GM23338 (cell line): ENCODE measurements around the gene FFAR2. TPM values are rescaled to one million over a fixed set of nuclear protein-coding genes. Genes with fewer than 3 reads are reported as not detected.

Experiments used
- ATAC-seq: fragments of 200-7000 bp; cut with Tn5 transposase; 3 replicates; pipeline ENCODE4 v1.9.1; 2020
- DNase-seq: peaks from one replicate; pipeline ENCODE4 v3.0.0-alpha.2; 2015; ENCODE audit warnings: low spot score
- H2AFZ ChIP-seq: fragments of 200-600 bp; sonication (generic); 2 replicates; pipeline ENCODE4 v1.8.0; 2016; ENCODE audit warnings: antibody characterized with exemption, mild to moderate bottlenecking, moderate library complexity
- H3F3A ChIP-seq: fragments of 200-600 bp; sonication (generic); replicated peaks from 2 replicates; pipeline ENCODE4 v1.8.0; 2017; ENCODE audit warnings: antibody characterized with exemption, mixed run types, low read depth
- H3K27ac ChIP-seq: fragments of 200-600 bp; sonication (generic); 2 replicates; pipeline ENCODE4 v1.6.1; 2016; ENCODE audit warnings: low read depth
- H3K27me3 ChIP-seq: fragments of 200-600 bp; sonication (generic); 2 replicates; pipeline ENCODE4 v1.8.0; 2016; ENCODE audit warnings: mild to moderate bottlenecking, mixed run types, moderate library complexity; ENCODE audit not compliant: insufficient read depth
- H3K36me3 ChIP-seq: fragments of 200-600 bp; sonication (generic); 2 replicates; pipeline ENCODE4 v1.8.0; 2016; ENCODE audit warnings: mild to moderate bottlenecking; ENCODE audit not compliant: insufficient read depth
- H3K4me1 ChIP-seq: fragments of 200-600 bp; sonication (generic); 2 replicates; pipeline ENCODE4 v1.8.0; 2016; ENCODE audit warnings: mild to moderate bottlenecking, moderate library complexity; ENCODE audit not compliant: insufficient read depth
- H3K4me2 ChIP-seq: fragments of 200-600 bp; sonication (generic); 2 replicates; pipeline ENCODE4 v1.7.1; 2017; ENCODE audit warnings: mixed run types
- H3K4me3 ChIP-seq: fragments of 200-600 bp; sonication (generic); 2 replicates; pipeline ENCODE4 v1.6.1; 2016; ENCODE audit warnings: mixed run types
- H3K79me2 ChIP-seq: fragments of 200-600 bp; sonication (generic); replicated peaks from 2 replicates; pipeline ENCODE4 v1.8.0; 2017; ENCODE audit warnings: mild to moderate bottlenecking; ENCODE audit not compliant: insufficient read depth
- H3K9me2 ChIP-seq: fragments of 200-600 bp; sonication (generic); 2 replicates; pipeline ENCODE4 v1.8.0; 2017; ENCODE audit not compliant: insufficient read depth
- H4K20me1 ChIP-seq: fragments of 200-600 bp; sonication (generic); replicated peaks from 2 replicates; pipeline ENCODE4 v1.8.0; 2017; ENCODE audit warnings: mild to moderate bottlenecking; ENCODE audit not compliant: insufficient read depth
- H3K27ac Mint-ChIP-seq: 2 replicates; pipeline ENCODE4 v1.8.0; 2020; ENCODE audit warnings: inconsistent platforms, mild to moderate bottlenecking, moderate library complexity, mixed read lengths
- H3K27me3 Mint-ChIP-seq: 3 replicates; pipeline ENCODE4 v1.8.0; 2022; ENCODE audit warnings: low read depth, mild to moderate bottlenecking, moderate library complexity, mixed read lengths, inconsistent platforms; ENCODE audit not compliant: insufficient read depth, poor library complexity
- H3K36me3 Mint-ChIP-seq: 3 replicates; pipeline ENCODE4 v1.8.0; 2021; ENCODE audit warnings: low read depth, mild to moderate bottlenecking, inconsistent platforms, moderate library complexity, mixed read lengths
- H3K4me1 Mint-ChIP-seq: 3 replicates; pipeline ENCODE4 v1.8.0; 2020; ENCODE audit warnings: mild to moderate bottlenecking, inconsistent platforms, mixed read lengths
- H3K4me3 Mint-ChIP-seq: 3 replicates; pipeline ENCODE4 v1.8.0; 2021; ENCODE audit warnings: moderate library complexity, mild to moderate bottlenecking, inconsistent platforms, mixed read lengths
- H3K9me3 Mint-ChIP-seq: 3 replicates; pipeline ENCODE4 v1.8.0; 2020; ENCODE audit warnings: moderate library complexity, mild to moderate bottlenecking, inconsistent platforms, mixed read lengths
- CREB1 ChIP-seq: fragments of 250-450 bp; sonication (Bioruptor Pico); IDR thresholded peaks from 2 replicates; pipeline ENCODE4 v1.5.0; 2020; ENCODE audit warnings: low read depth, mild to moderate bottlenecking, moderate library complexity
- EZH2phosphoT487 ChIP-seq: fragments of 200-600 bp; sonication (generic); IDR thresholded peaks from one replicate; pipeline ENCODE4 v1.8.1; 2018; ENCODE audit warnings: antibody characterized with exemption; ENCODE audit not compliant: unreplicated experiment
- JUNB ChIP-seq: IDR thresholded peaks from one replicate; pipeline ENCODE4 v1.6.1; 2016; ENCODE audit warnings: antibody characterized with exemption; ENCODE audit not compliant: unreplicated experiment
- NANOG ChIP-seq: IDR thresholded peaks from 2 replicates; pipeline ENCODE4 v1.6.1; 2016; ENCODE audit warnings: antibody characterized with exemption, borderline replicate concordance
- POLR2AphosphoS5 ChIP-seq: IDR thresholded peaks from 2 replicates; pipeline ENCODE4 v1.6.1; 2016; ENCODE audit warnings: antibody characterized with exemption, low read depth
- ZNF114 ChIP-seq: fragments of 250-450 bp; sonication (Bioruptor Pico); IDR thresholded peaks from 2 replicates; pipeline ENCODE4 v1.5.0; 2020; ENCODE audit warnings: mild to moderate bottlenecking, moderate library complexity
- polyA plus RNA-seq: library from polyadenylated mRNA; unstranded; fragments of >200 nt; fragmentation: Nextera tagmentation; extraction: Ambion mirVana; gene quantifications from 2 replicates; pipeline ENCODE4 v1.2.1, GENCODE V29; 2016
- total RNA-seq: library from RNA; depleted of rRNA; stranded (reverse); fragments of >200 nt; shearing (Covaris generic); gene quantifications from 2 replicates; pipeline ENCODE4 v1.2.3, GENCODE V29; 2014
- TF ChIP-seq, protein P1 (sequence below), 2 experiments: fragments of 200-600 bp in 1 of 2; sonication (generic) in 1 of 2; conservative IDR thresholded peaks; 2 replicates each; pipeline versions ENCODE4 v1.5.1 to v1.6.1; 2016 to 2017; ENCODE audit warnings: antibody characterized with exemption in 2 of 2, low read depth in 2 of 2, mild to moderate bottlenecking in 2 of 2, moderate library complexity in 1 of 2
- TF ChIP-seq, protein P2 (sequence below): fragments of 250-450 bp; sonication (Bioruptor Pico); IDR thresholded peaks from 2 replicates; pipeline ENCODE4 v1.5.0; 2020; ENCODE audit warnings: mild to moderate bottlenecking, moderate library complexity

Gene FFAR2
- total and polyA plus RNA-seq, 2 experiments from 2014 or later, result not detected

DNA sequence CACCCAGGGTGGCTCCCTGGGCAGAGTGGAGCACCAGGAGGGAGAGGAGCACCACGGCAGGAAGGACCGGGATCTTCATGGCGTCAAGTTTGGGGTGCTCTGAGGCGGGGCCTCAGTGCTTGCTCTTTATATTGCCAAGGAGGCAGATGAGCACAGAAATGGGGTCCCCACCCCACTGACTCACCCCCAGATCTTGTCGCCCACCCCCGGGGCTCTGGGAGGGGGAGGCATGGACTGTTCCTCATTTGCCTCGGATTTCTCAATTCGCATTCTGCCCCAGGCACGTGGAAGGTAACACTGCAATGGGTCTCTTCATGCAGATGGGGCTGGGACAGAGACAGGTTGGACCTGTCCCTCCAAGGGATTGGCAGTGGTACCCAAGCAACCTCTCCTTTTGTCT is 42.3 kb downstream of the FFAR2 start, which contains the start of gene KRTDAP (continued):
- TF ChIP-seq, protein P1, sequence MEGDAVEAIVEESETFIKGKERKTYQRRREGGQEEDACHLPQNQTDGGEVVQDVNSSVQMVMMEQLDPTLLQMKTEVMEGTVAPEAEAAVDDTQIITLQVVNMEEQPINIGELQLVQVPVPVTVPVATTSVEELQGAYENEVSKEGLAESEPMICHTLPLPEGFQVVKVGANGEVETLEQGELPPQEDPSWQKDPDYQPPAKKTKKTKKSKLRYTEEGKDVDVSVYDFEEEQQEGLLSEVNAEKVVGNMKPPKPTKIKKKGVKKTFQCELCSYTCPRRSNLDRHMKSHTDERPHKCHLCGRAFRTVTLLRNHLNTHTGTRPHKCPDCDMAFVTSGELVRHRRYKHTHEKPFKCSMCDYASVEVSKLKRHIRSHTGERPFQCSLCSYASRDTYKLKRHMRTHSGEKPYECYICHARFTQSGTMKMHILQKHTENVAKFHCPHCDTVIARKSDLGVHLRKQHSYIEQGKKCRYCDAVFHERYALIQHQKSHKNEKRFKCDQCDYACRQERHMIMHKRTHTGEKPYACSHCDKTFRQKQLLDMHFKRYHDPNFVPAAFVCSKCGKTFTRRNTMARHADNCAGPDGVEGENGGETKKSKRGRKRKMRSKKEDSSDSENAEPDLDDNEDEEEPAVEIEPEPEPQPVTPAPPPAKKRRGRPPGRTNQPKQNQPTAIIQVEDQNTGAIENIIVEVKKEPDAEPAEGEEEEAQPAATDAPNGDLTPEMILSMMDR (conservative IDR thresholded peaks at IDR 0.05; ENCODE audit: low read depth in 2 of 2), result no peak
- TF ChIP-seq NANOG (no peak), ZNF114 (CRISPR knock-in tag) (no peak)

DNA sequence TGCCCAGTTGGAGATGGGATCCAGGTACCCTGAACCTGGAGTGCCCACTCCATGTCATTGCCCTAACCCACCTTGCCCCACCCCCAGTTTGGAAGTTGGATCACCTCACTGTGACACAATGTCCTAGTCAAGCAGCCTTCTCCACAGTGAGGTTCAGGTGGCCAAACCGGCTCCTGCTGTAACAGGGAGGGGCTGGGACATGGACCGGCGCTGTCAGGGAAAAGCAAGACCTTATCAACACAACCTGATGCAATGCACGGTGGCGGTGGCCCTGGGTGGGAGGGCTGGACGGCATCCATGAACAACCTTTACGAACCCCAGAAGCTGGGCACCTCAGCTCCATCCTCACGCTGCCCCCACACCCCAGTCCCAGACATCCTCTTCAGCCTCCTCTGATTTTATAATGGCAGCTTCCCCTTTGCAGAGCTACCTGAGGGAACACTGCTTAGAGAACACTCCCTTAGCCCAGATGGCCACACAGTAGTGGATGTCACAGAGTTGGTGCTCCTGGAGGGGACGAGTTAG is 43.8 kb downstream of the FFAR2 start:
- Mint-ChIP-seq H3K9me3 (no peaks in the 10 kb centered on the region; the same call in 2 of the 3 replicates), H3K27ac (no peak overlapping the region), H3K27me3 (peaks cover 12% of the 10 kb centered on the region), H3K4me3 (no peak overlapping the region), H3K4me1 (peaks cover 13% of the 10 kb centered on the region), H3K36me3 (peaks cover 3% of the 10 kb centered on the region; the same call in 2 of the 3 replicates)
- Histone ChIP-seq H3K9me2 (no peaks in the 10 kb centered on the region), H3K27me3 (no peaks in the 10 kb centered on the region), H3K4me2 (no peak overlapping the region), H4K20me1 (no peaks in the 10 kb centered on the region; the same call in 1 of the 2 replicates), H3K4me3 (no peak overlapping the region), H3K4me1 (no peaks in the 10 kb centered on the region), H2AFZ (no peak overlapping the region), H3K27ac (no peak overlapping the region), H3F3A (0 out of 2 replicates have a peak, but pooled peaks cover 3% of the 10 kb centered on the region), H3K36me3 (no peaks in the 10 kb centered on the region), H3K79me2 (no peaks in the 10 kb centered on the region)
- DNase-seq (no peak), ATAC-seq (no peak)
- TF ChIP-seq, protein P1 (conservative IDR thresholded peaks at IDR 0.05; ENCODE audit: low read depth in 2 of 2), result no peak
- no peak for TF ChIP-seq NANOG
- no peak for TF ChIP-seq POLR2AphosphoS5

DNA sequence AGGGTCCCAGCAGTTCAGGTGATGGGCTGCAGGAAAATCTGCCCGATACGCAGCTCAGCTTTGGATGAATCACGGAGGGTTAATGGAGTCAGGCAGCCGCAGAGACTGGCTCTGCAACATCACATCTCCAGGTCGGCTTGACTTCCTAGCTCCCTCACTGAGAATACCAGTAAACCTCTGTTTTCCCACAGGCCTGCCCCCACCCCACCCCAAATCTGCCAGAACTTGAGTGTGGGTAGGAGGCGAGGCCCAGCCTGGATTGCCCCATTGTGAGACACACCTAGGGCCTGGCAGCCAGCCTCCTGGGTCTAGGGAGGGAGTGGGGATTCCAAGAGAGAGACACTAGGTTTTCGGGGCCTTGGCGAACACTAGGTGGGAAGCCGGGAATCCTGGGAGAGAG is 45.9 kb downstream of the FFAR2 start:
- Histone ChIP-seq H3K36me3 (peaks cover 8% of the 10 kb centered on the region), H3K27me3 (no peaks in the 10 kb centered on the region), H3K4me2 (no peak overlapping the region), H2AFZ (no peak overlapping the region), H4K20me1 (no peaks in the 10 kb centered on the region; the same call in 1 of the 2 replicates), H3K79me2 (no peaks in the 10 kb centered on the region), H3F3A (peaks cover 11% of the 10 kb centered on the region; the same call in 1 of the 2 replicates), H3K4me1 (no peaks in the 10 kb centered on the region), H3K27ac (no peak overlapping the region), H3K9me2 (no peaks in the 10 kb centered on the region), H3K4me3 (no peak overlapping the region)
- no peak overlapping the region for H3K4me3 Mint-ChIP-seq
- ATAC-seq (no peak), DNase-seq (no peak)
- H3K36me3 Mint-ChIP-seq, result peaks cover 24% of the 10 kb centered on the region
- peaks cover 13% of the 10 kb centered on the region for H3K4me1 Mint-ChIP-seq
- peaks cover 12% of the 10 kb centered on the region for H3K27me3 Mint-ChIP-seq
- no peak overlapping the region for H3K27ac Mint-ChIP-seq
- no peaks in the 10 kb centered on the region for H3K9me3 Mint-ChIP-seq
- no peak for TF ChIP-seq CREB1 (CRISPR knock-in tag)
- no peak for TF ChIP-seq JUNB
- TF ChIP-seq NANOG, result no peak
- TF ChIP-seq EZH2phosphoT487, result no peak
- TF ChIP-seq, protein P2, sequence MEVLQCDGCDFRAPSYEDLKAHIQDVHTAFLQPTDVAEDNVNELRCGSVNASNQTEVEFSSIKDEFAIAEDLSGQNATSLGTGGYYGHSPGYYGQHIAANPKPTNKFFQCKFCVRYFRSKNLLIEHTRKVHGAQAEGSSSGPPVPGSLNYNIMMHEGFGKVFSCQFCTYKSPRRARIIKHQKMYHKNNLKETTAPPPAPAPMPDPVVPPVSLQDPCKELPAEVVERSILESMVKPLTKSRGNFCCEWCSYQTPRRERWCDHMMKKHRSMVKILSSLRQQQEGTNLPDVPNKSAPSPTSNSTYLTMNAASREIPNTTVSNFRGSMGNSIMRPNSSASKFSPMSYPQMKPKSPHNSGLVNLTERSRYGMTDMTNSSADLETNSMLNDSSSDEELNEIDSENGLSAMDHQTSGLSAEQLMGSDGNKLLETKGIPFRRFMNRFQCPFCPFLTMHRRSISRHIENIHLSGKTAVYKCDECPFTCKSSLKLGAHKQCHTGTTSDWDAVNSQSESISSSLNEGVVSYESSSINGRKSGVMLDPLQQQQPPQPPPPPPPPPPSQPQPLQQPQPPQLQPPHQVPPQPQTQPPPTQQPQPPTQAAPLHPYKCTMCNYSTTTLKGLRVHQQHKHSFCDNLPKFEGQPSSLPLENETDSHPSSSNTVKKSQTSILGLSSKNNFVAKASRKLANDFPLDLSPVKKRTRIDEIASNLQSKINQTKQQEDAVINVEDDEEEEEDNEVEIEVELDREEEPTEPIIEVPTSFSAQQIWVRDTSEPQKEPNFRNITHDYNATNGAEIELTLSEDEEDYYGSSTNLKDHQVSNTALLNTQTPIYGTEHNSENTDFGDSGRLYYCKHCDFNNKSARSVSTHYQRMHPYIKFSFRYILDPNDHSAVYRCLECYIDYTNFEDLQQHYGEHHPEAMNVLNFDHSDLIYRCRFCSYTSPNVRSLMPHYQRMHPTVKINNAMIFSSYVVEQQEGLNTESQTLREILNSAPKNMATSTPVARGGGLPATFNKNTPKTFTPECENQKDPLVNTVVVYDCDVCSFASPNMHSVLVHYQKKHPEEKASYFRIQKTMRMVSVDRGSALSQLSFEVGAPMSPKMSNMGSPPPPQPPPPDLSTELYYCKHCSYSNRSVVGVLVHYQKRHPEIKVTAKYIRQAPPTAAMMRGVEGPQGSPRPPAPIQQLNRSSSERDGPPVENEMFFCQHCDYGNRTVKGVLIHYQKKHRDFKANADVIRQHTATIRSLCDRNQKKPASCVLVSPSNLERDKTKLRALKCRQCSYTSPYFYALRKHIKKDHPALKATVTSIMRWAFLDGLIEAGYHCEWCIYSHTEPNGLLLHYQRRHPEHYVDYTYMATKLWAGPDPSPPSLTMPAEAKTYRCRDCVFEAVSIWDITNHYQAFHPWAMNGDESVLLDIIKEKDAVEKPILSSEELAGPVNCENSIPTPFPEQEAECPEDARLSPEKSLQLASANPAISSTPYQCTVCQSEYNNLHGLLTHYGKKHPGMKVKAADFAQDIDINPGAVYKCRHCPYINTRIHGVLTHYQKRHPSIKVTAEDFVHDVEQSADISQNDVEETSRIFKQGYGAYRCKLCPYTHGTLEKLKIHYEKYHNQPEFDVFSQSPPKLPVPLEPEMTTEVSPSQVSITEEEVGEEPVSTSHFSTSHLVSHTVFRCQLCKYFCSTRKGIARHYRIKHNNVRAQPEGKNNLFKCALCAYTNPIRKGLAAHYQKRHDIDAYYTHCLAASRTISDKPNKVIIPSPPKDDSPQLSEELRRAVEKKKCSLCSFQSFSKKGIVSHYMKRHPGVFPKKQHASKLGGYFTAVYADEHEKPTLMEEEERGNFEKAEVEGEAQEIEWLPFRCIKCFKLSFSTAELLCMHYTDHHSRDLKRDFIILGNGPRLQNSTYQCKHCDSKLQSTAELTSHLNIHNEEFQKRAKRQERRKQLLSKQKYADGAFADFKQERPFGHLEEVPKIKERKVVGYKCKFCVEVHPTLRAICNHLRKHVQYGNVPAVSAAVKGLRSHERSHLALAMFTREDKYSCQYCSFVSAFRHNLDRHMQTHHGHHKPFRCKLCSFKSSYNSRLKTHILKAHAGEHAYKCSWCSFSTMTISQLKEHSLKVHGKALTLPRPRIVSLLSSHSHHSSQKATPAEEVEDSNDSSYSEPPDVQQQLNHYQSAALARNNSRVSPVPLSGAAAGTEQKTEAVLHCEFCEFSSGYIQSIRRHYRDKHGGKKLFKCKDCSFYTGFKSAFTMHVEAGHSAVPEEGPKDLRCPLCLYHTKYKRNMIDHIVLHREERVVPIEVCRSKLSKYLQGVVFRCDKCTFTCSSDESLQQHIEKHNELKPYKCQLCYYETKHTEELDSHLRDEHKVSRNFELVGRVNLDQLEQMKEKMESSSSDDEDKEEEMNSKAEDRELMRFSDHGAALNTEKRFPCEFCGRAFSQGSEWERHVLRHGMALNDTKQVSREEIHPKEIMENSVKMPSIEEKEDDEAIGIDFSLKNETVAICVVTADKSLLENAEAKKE (CRISPR knock-in tag), result no peak
